Neural cell (in vitro differentiated cells): ENCODE data around the gene RNF157. TPM values are rescaled to one million over a fixed set of nuclear protein-coding genes. Genes with fewer than 3 reads are reported as not detected.
A peak's percentile ranks its signal among the peaks of the same experiment; 100 is the strongest.

Experiments used
- H2AFZ ChIP-seq: fragments of 200-600, 300-800 bp; sonication (generic), shearing (Covaris generic); 2 replicates; pipeline ENCODE4 v1.6.0; 2014; ENCODE audit warnings: low read depth, mild to moderate bottlenecking, antibody characterized with exemption, low read length, moderate library complexity
- H3F3A ChIP-seq: fragments of 200-600 bp; shearing (Covaris generic); 2 replicates; pipeline ENCODE4 v1.6.1; 2016; ENCODE audit warnings: mild to moderate bottlenecking, moderate library complexity, mixed read lengths, antibody characterized with exemption, low read length; ENCODE audit not compliant: insufficient read depth, poor library complexity, severe bottlenecking
- H3K27ac ChIP-seq: fragments of 200-600, 300-800 bp; sonication (generic), shearing (Covaris generic); 2 replicates; pipeline ENCODE4 v1.5.1; 2014; ENCODE audit warnings: mild to moderate bottlenecking, low read length, moderate library complexity
- H3K27me3 ChIP-seq: fragments of 300-800, 200-600 bp; sonication (generic), shearing (Covaris generic); 2 replicates; pipeline ENCODE4 v1.6.0; 2014; ENCODE audit warnings: mild to moderate bottlenecking, low read depth, low read length, moderate library complexity; ENCODE audit not compliant: insufficient read depth
- H3K36me3 ChIP-seq: fragments of 300-800, 200-600 bp; sonication (generic), shearing (Covaris generic); 2 replicates; pipeline ENCODE4 v1.5.1; 2014; ENCODE audit warnings: mild to moderate bottlenecking, antibody characterized with exemption, low read length, moderate library complexity; ENCODE audit not compliant: insufficient read depth
- H3K4me2 ChIP-seq: fragments of 300-800, 200-600 bp; sonication (generic), shearing (Covaris generic); 2 replicates; pipeline ENCODE4 v1.6.0; 2014; ENCODE audit warnings: mild to moderate bottlenecking, low read length
- H3K4me3 ChIP-seq: fragments of 300-800, 200-600 bp; sonication (generic), shearing (Covaris generic); 2 replicates; pipeline ENCODE4 v1.5.1; 2014; ENCODE audit warnings: mild to moderate bottlenecking, low read length, moderate library complexity
- H3K79me2 ChIP-seq: fragments of 200-600 bp; shearing (Covaris generic); replicated peaks from 2 replicates; pipeline ENCODE4 v1.6.0; 2014; ENCODE audit warnings: mild to moderate bottlenecking, low read length, moderate library complexity; ENCODE audit not compliant: insufficient read depth
- H3K9ac ChIP-seq: fragments of 300-800, 200-600 bp; sonication (generic), shearing (Covaris generic); 2 replicates; pipeline ENCODE4 v1.6.1; 2016; ENCODE audit warnings: mild to moderate bottlenecking, low read length, mixed read lengths
- H3K9me2 ChIP-seq: fragments of 200-600 bp; shearing (Covaris generic); 2 replicates; pipeline ENCODE4 v1.6.1; 2016; ENCODE audit warnings: mild to moderate bottlenecking, low read length, mixed read lengths; ENCODE audit not compliant: insufficient read depth
- H3K9me3 ChIP-seq: fragments of 200-600, 300-800 bp; sonication (generic), shearing (Covaris generic); 2 replicates; pipeline ENCODE4 v1.6.1; 2016; ENCODE audit warnings: mild to moderate bottlenecking, mixed run types, low read length, moderate library complexity, mixed read lengths
- H4K20me1 ChIP-seq: fragments of 200-600 bp; shearing (Covaris generic); 2 replicates; pipeline ENCODE4 v1.6.1; 2016; ENCODE audit warnings: mild to moderate bottlenecking, mixed run types; ENCODE audit not compliant: insufficient read depth
- EP300 ChIP-seq: fragments of 450-650 bp; conservative IDR thresholded peaks from 2 replicates; pipeline ENCODE4 v1.6.1; 2014; ENCODE audit warnings: antibody characterized with exemption, mild to moderate bottlenecking, moderate library complexity; ENCODE audit not compliant: poor library complexity, severe bottlenecking
- EZH2 ChIP-seq: fragments of 200-600, 300-800 bp; shearing (Covaris generic), sonication (generic); IDR thresholded peaks from 2 replicates; pipeline ENCODE4 v1.6.1; 2014; ENCODE audit warnings: antibody characterized with exemption, low read length, borderline replicate concordance, mild to moderate bottlenecking; ENCODE audit not compliant: insufficient read depth, poor library complexity, severe bottlenecking
- MXI1 ChIP-seq: fragments of 450-650 bp; conservative IDR thresholded peaks from 2 replicates; pipeline ENCODE4 v1.6.1; 2014; ENCODE audit warnings: antibody characterized with exemption, mild to moderate bottlenecking; ENCODE audit not compliant: poor library complexity, severe bottlenecking
- POLR2AphosphoS5 ChIP-seq: IDR thresholded peaks from 2 replicates; pipeline ENCODE4 v1.6.1; 2012
- RAD21 ChIP-seq: fragments of 450-650 bp; conservative IDR thresholded peaks from 2 replicates; pipeline ENCODE4 v1.6.1; 2014; ENCODE audit warnings: antibody characterized with exemption, mild to moderate bottlenecking, moderate library complexity
- SMC3 ChIP-seq: fragments of 450-650 bp; conservative IDR thresholded peaks from 2 replicates; pipeline ENCODE4 v1.6.1; 2014; ENCODE audit warnings: antibody characterized with exemption, mild to moderate bottlenecking, moderate library complexity; ENCODE audit not compliant: poor library complexity
- TAF1 ChIP-seq: IDR thresholded peaks from 2 replicates; pipeline ENCODE4 v1.6.1; 2012; ENCODE audit warnings: low read depth
- polyA plus RNA-seq: library from polyadenylated mRNA; depleted of rRNA; stranded (reverse); fragments of >200 nt; gene quantifications from 2 replicates; pipeline ENCODE4 v1.2.3, GENCODE V29; 2014
- TF ChIP-seq, protein P1 (sequence below): IDR thresholded peaks from 2 replicates; pipeline ENCODE4 v1.6.1; 2012; ENCODE audit warnings: borderline replicate concordance
- TF ChIP-seq, protein P2 (sequence below): fragments of 450-650 bp; IDR thresholded peaks from 2 replicates; pipeline ENCODE4 v1.5.1; 2014; ENCODE audit warnings: antibody characterized with exemption, mild to moderate bottlenecking, moderate library complexity; ENCODE audit not compliant: poor library complexity, severe bottlenecking

Gene RNF157
- polyA plus RNA-seq, 1 donor from 2014 or later: 15.9 TPM

DNA sequence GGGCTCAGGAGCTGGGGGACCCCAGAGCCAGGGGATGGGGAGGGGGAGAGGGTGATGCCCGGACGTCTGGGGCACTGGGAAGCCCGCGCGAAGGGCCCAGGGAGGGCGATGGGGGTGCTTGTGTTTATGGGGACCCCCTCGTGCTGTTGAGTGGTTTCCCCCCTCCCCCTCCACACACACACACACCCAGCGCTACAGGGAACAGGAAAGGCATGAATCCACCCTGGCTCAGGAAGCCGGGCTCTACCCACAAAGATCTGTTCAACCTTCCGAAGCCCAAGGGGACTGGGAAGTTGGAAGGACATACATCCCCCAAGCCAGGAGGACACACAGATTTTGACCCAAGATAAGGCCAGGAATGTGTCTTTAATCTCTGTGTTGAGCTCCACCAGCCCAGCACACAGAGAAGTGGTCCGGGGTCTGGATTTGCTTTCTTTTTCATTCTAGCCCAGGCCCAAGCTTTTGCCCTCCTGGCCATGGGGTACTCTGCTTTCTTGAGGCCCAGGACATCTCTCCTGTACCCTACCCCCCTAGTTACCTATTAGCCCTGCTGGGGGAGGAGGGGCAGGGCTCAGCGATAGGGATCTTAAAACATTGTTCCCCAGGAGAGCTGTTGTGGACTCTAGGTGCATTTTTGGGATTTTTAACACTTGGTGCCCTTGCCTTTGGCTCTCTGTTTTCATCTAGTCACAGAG, 26.1 kb upstream of the RNF157 start:
- Histone ChIP-seq H2AFZ (peak overlapping the region; percentile 56), H3F3A (no peaks in the 10 kb centered on the region), H4K20me1 (no peaks in the 10 kb centered on the region), H3K79me2 (peaks cover 24% of the 10 kb centered on the region), H3K4me3 (peak overlapping the region; percentile 90), H3K9ac (peak overlapping the region; percentile 86), H3K36me3 (no peaks in the 10 kb centered on the region), H3K27me3 (no peaks in the 10 kb centered on the region), H3K9me2 (no peaks in the 10 kb centered on the region), H3K9me3 (no peaks in the 10 kb centered on the region), H3K27ac (peak overlapping the region; percentile 73), H3K4me2 (peak overlapping the region; percentile 99)
- TF ChIP-seq, protein P1, sequence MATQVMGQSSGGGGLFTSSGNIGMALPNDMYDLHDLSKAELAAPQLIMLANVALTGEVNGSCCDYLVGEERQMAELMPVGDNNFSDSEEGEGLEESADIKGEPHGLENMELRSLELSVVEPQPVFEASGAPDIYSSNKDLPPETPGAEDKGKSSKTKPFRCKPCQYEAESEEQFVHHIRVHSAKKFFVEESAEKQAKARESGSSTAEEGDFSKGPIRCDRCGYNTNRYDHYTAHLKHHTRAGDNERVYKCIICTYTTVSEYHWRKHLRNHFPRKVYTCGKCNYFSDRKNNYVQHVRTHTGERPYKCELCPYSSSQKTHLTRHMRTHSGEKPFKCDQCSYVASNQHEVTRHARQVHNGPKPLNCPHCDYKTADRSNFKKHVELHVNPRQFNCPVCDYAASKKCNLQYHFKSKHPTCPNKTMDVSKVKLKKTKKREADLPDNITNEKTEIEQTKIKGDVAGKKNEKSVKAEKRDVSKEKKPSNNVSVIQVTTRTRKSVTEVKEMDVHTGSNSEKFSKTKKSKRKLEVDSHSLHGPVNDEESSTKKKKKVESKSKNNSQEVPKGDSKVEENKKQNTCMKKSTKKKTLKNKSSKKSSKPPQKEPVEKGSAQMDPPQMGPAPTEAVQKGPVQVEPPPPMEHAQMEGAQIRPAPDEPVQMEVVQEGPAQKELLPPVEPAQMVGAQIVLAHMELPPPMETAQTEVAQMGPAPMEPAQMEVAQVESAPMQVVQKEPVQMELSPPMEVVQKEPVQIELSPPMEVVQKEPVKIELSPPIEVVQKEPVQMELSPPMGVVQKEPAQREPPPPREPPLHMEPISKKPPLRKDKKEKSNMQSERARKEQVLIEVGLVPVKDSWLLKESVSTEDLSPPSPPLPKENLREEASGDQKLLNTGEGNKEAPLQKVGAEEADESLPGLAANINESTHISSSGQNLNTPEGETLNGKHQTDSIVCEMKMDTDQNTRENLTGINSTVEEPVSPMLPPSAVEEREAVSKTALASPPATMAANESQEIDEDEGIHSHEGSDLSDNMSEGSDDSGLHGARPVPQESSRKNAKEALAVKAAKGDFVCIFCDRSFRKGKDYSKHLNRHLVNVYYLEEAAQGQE: no peak
- TF ChIP-seq POLR2AphosphoS5 (no peak), SMC3 (no peak), EP300 (no peak)

DNA sequence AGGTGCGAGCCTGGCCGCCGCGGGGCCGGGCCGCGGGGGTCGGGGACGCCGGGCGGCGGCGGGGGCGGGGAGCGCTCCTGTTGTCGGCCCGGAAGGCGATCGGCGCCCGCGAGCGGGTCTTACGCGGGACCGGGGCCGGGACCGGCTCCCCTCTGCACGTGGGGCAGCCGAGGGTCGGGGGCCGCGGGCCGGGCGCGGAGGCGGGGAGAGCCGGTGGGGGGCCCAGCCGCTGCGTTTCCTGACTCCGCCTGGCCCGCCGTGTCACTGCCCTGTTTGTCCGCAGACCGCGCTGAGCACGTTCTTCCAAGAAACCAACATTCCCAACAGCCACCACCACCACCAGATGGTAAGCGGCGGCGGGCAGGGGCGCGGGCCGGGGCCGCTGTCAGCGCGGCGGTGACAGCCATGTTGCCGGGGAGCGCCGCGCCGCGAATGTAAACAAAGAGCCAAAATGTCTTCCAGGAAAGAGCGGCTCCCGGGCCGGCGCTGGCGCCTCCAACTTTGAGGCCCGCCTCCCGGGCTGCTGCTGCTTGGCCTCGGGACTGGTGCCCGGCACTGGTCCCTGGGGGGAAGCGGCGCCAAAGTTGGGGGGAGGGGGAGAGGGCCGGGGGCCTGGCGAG, 25.4 kb upstream of the RNF157 start:
- TF ChIP-seq EP300 (no peak), RAD21 (no peak), POLR2AphosphoS5 (peak; percentile 49), MXI1 (peak; percentile 80), EZH2 (no peak), TAF1 (peak; percentile 38), SMC3 (no peak)
- TF ChIP-seq, protein P2, sequence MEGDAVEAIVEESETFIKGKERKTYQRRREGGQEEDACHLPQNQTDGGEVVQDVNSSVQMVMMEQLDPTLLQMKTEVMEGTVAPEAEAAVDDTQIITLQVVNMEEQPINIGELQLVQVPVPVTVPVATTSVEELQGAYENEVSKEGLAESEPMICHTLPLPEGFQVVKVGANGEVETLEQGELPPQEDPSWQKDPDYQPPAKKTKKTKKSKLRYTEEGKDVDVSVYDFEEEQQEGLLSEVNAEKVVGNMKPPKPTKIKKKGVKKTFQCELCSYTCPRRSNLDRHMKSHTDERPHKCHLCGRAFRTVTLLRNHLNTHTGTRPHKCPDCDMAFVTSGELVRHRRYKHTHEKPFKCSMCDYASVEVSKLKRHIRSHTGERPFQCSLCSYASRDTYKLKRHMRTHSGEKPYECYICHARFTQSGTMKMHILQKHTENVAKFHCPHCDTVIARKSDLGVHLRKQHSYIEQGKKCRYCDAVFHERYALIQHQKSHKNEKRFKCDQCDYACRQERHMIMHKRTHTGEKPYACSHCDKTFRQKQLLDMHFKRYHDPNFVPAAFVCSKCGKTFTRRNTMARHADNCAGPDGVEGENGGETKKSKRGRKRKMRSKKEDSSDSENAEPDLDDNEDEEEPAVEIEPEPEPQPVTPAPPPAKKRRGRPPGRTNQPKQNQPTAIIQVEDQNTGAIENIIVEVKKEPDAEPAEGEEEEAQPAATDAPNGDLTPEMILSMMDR: no peak
- TF ChIP-seq, protein P1: no peak
- H3K36me3 ChIP-seq: no peaks in the 10 kb centered on the region
- H3K4me3 ChIP-seq: peak overlapping the region; percentile 90
- H3K9me3 ChIP-seq: no peaks in the 10 kb centered on the region
- no peak overlapping the region for H3K4me2 ChIP-seq
- H3F3A ChIP-seq: no peaks in the 10 kb centered on the region
- H3K79me2 ChIP-seq: peaks cover 24% of the 10 kb centered on the region
- H3K27ac ChIP-seq: peak overlapping the region; percentile 73
- peak overlapping the region; percentile 56 for H2AFZ ChIP-seq
- peak overlapping the region; percentile 86 for H3K9ac ChIP-seq
- H4K20me1 ChIP-seq: no peaks in the 10 kb centered on the region
- no peaks in the 10 kb centered on the region for H3K27me3 ChIP-seq
- no peaks in the 10 kb centered on the region for H3K9me2 ChIP-seq
